KMS-11 (cell line): ENCODE measurements around the gene RAI1.

ENCODE experiments used
- H2AFZ ChIP-seq: fragments of 200-600 bp; sonication (generic); 2 replicates; pipeline ENCODE4 v1.6.1; 2016; ENCODE audit warnings: antibody characterized with exemption, mixed run types, low read depth
- H3K27ac ChIP-seq: fragments of 200-600 bp; sonication (generic); 2 replicates; pipeline ENCODE4 v1.6.1; 2016; ENCODE audit warnings: mild to moderate bottlenecking, mixed run types
- H3K27me3 ChIP-seq: fragments of 200-600 bp; sonication (generic); 2 replicates; pipeline ENCODE4 v1.6.1; 2017; ENCODE audit warnings: mild to moderate bottlenecking, low read depth, mixed run types, moderate library complexity; ENCODE audit not compliant: insufficient read depth
- H3K36me3 ChIP-seq: fragments of 200-600 bp; sonication (generic); 2 replicates; pipeline ENCODE4 v1.6.1; 2017; ENCODE audit warnings: mild to moderate bottlenecking, mixed run types; ENCODE audit not compliant: insufficient read depth
- H3K4me1 ChIP-seq: fragments of 200-600 bp; sonication (generic); 2 replicates; pipeline ENCODE4 v1.6.1; 2016; ENCODE audit warnings: mild to moderate bottlenecking, low read depth, mixed run types; ENCODE audit not compliant: poor library complexity, severe bottlenecking
- H3K4me2 ChIP-seq: fragments of 200-600 bp; sonication (generic); 2 replicates; pipeline ENCODE4 v1.7.0; 2016; ENCODE audit warnings: mild to moderate bottlenecking, mixed run types
- H3K4me3 ChIP-seq: fragments of 200-600 bp; sonication (generic); IDR thresholded peaks from 2 replicates; pipeline ENCODE4 v1.6.1; 2017; ENCODE audit warnings: low read depth, low read length, mixed read lengths; ENCODE audit not compliant: insufficient read depth
- H3K79me2 ChIP-seq: fragments of 200-600 bp; sonication (generic); 2 replicates; pipeline ENCODE4 v1.6.1; 2016; ENCODE audit warnings: low read depth, mixed run types; ENCODE audit not compliant: insufficient read depth
- H3K9ac ChIP-seq: fragments of 200-600 bp; sonication (generic); 2 replicates; pipeline ENCODE4 v1.6.1; 2016; ENCODE audit warnings: mild to moderate bottlenecking, mixed run types
- H4K20me1 ChIP-seq: fragments of 200-600 bp; sonication (generic); 2 replicates; pipeline ENCODE4 v1.6.1; 2016; ENCODE audit warnings: mild to moderate bottlenecking, mixed run types; ENCODE audit not compliant: insufficient read depth
- CTCF ChIP-seq: fragments of 200-600 bp; sonication (generic); conservative IDR thresholded peaks from 2 replicates; pipeline ENCODE4 v1.6.1; 2017; ENCODE audit warnings: low read depth, mild to moderate bottlenecking, antibody characterized with exemption, low read length, moderate library complexity, mixed read lengths

Gene RAI1

GRCh38 chr17:17812211-17813054 lies 131.2 kb downstream of the RAI1 start:
- H3K4me1 ChIP-seq: peaks cover 25% of the 10 kb centered on the region
- H2AFZ ChIP-seq: no peak overlapping the region
- no peaks in the 10 kb centered on the region for H3K27me3 ChIP-seq
- no peak overlapping the region for H3K9ac ChIP-seq
- H3K36me3 ChIP-seq: no peaks in the 10 kb centered on the region
- peak; percentile 87 for TF ChIP-seq CTCF
- no peaks in the 10 kb centered on the region for H3K79me2 ChIP-seq
- no peaks in the 10 kb centered on the region for H4K20me1 ChIP-seq
- H3K4me2 ChIP-seq: no peak overlapping the region
- H3K4me3 ChIP-seq: no peak overlapping the region
- no peak overlapping the region for H3K27ac ChIP-seq

- Histone ChIP-seq H3K9ac (no peak overlapping the region), H3K36me3 (no peaks in the 10 kb centered on the region), H3K4me2 (no peak overlapping the region), H3K27me3 (no peaks in the 10 kb centered on the region), H3K27ac (no peak overlapping the region), H4K20me1 (no peaks in the 10 kb centered on the region), H3K4me3 (no peak overlapping the region), H3K4me1 (peaks cover 21% of the 10 kb centered on the region), H3K79me2 (no peaks in the 10 kb centered on the region), H2AFZ (no peak overlapping the region)
- TF ChIP-seq CTCF: no peak
Observed at GRCh38 chr17:17813055-17813724, 131.9 kb downstream of the RAI1 start.

GRCh38 chr17:17813725-17814095 lies 132.5 kb downstream of the RAI1 start:
- H3K36me3 ChIP-seq: no peaks in the 10 kb centered on the region
- TF ChIP-seq CTCF: no peak
- no peak overlapping the region for H2AFZ ChIP-seq
- no peak overlapping the region for H3K27ac ChIP-seq
- H3K9ac ChIP-seq: no peak overlapping the region
- H3K4me2 ChIP-seq: no peak overlapping the region
- H3K4me1 ChIP-seq: peaks cover 22% of the 10 kb centered on the region
- H3K79me2 ChIP-seq: no peaks in the 10 kb centered on the region
- H3K4me3 ChIP-seq: no peak overlapping the region
- no peaks in the 10 kb centered on the region for H4K20me1 ChIP-seq
- H3K27me3 ChIP-seq: no peaks in the 10 kb centered on the region

- Histone ChIP-seq H3K36me3 (no peaks in the 10 kb centered on the region), H3K9ac (no peak overlapping the region), H4K20me1 (no peaks in the 10 kb centered on the region), H3K4me3 (no peak overlapping the region), H3K79me2 (no peaks in the 10 kb centered on the region), H3K4me1 (peaks cover 20% of the 10 kb centered on the region), H3K27me3 (no peaks in the 10 kb centered on the region), H2AFZ (no peak overlapping the region), H3K27ac (no peak overlapping the region), H3K4me2 (no peak overlapping the region)
- TF ChIP-seq CTCF: no peak
Observed at GRCh38 chr17:17814162-17815061, 133.2 kb downstream of the RAI1 start.
